Natural killer cell (primary cell): ENCODE results near the gene BICD1. TPM values are rescaled to one million over a fixed set of nuclear protein-coding genes. Genes with fewer than 3 reads are reported as not detected.
A peak's percentile ranks its signal among the peaks of the same experiment; 100 is the strongest.

Experiments used
- ATAC-seq, 3 donors: fragments of 150-1000 bp in 2 of 3; fragments of 200-7000 bp in 1 of 3; cut with Tn5 transposase; 1 replicate in 1 of 3; 2 replicates in 2 of 3; pipeline ENCODE4 v1.10.0; 2021; ENCODE audit warnings: mild to moderate bottlenecking in 2 of 3, moderate library complexity in 2 of 3
- DNase-seq, 2 donors: peaks; one replicate each; pipeline versions ENCODE4 v3.0.0 to v3.0.0-alpha.2; 2013 to 2021; ENCODE audit warnings: mixed read lengths in 1 of 2
- H3K27ac ChIP-seq: one replicate; pipeline ENCODE4 v1.5.1; 2013; ENCODE audit warnings: mild to moderate bottlenecking, low read length
- H3K27me3 ChIP-seq: one replicate; pipeline ENCODE4 v1.6.1; 2013; ENCODE audit warnings: low read length; ENCODE audit not compliant: control insufficient read depth, insufficient read depth
- H3K36me3 ChIP-seq: one replicate; pipeline ENCODE4 v1.6.1; 2013; ENCODE audit warnings: low read length; ENCODE audit not compliant: control insufficient read depth, insufficient read depth
- H3K4me1 ChIP-seq: one replicate; pipeline ENCODE4 v1.6.1; 2013; ENCODE audit warnings: low read length; ENCODE audit not compliant: control insufficient read depth, insufficient read depth
- H3K4me3 ChIP-seq: one replicate; pipeline ENCODE4 v1.5.1; 2013; ENCODE audit warnings: low read length
- H3K9me3 ChIP-seq: one replicate; pipeline ENCODE4 v1.6.1; 2013; ENCODE audit warnings: low read length; ENCODE audit not compliant: control insufficient read depth, insufficient read depth
- H3K27ac Mint-ChIP-seq, 2 donors: one replicate each; pipeline ENCODE4 v1.8.0; 2022; ENCODE audit warnings: mild to moderate bottlenecking in 2 of 2, mixed read lengths in 2 of 2, moderate library complexity in 1 of 2
- H3K27me3 Mint-ChIP-seq, 2 donors: one replicate each; pipeline ENCODE4 v1.8.0; 2022; ENCODE audit warnings: low read depth in 2 of 2, mixed read lengths in 2 of 2
- H3K36me3 Mint-ChIP-seq: one replicate; pipeline ENCODE4 v1.8.0; 2022; ENCODE audit warnings: mixed read lengths
- H3K4me1 Mint-ChIP-seq, 2 donors: one replicate each; pipeline ENCODE4 v1.8.0; 2022; ENCODE audit warnings: mixed read lengths in 2 of 2
- H3K4me3 Mint-ChIP-seq: one replicate; pipeline ENCODE4 v1.8.0; 2022; ENCODE audit warnings: mild to moderate bottlenecking, moderate library complexity, mixed read lengths
- H3K9me3 Mint-ChIP-seq, 2 donors: one replicate each; pipeline ENCODE4 v1.8.0; 2022; ENCODE audit warnings: mixed read lengths in 2 of 2
- CTCF ChIP-seq: fragments of 200-600 bp; IDR thresholded peaks from one replicate; pipeline ENCODE4 v1.8.0; 2022; ENCODE audit warnings: antibody characterized with exemption
- WGBS: methylation state at CpG from one replicate; pipeline ENCODE4 v1.1.7; 2013; ENCODE audit warnings: missing lambda C conversion rate; ENCODE audit not compliant: insufficient coverage; 5-methylcytosine and 5-hydroxymethylcytosine counted together
- intact Hi-C: fragments of 100-400 bp; cut with micrococcal nuclease; formaldehyde crosslinking; loops from one replicate; pipeline ENCODE4 v1.14.2; 2022
- total RNA-seq, 4 donors: library from RNA; stranded (reverse); fragments of 120-200 nt in 1 of 4; gene quantifications; one replicate each; pipeline versions ENCODE4 v1.2.3 to v1.2.4, GENCODE V29; 2013 to 2022

BICD1 gene
- total RNA-seq, 3 donors from 2014 or later (not counting 1 experiment from before 2014, with no cell fraction given), result 10.0 to 16.0 (median 15.5) TPM

- Mint-ChIP-seq H3K36me3 (no peaks in the 10 kb centered on the region), H3K9me3 (no peaks in the 10 kb centered on the region), H3K27me3 (peaks cover 6 to 7% of the 10 kb centered on the region in 2 donors), H3K4me3 (no peak overlapping the region), H3K4me1 (no peaks in the 10 kb centered on the region), H3K27ac (no peak overlapping the region)
- no peaks in the 10 kb centered on the region for H3K4me1 ChIP-seq
- no peaks in the 10 kb centered on the region for H3K9me3 ChIP-seq
- TF ChIP-seq CTCF, result no peak
- DNase-seq (no peak), ATAC-seq (no peak)
- intact Hi-C loops, result no loop called here
- no peak overlapping the region for H3K4me3 ChIP-seq
- H3K36me3 ChIP-seq, result no peaks in the 10 kb centered on the region
- no peak overlapping the region for H3K27ac ChIP-seq
- 76% methylated on average over 3 of the region's 8 CpGs for WGBS
- H3K27me3 ChIP-seq, result no peaks in the 10 kb centered on the region
These were observed 273.0 kb downstream of the BICD1 start for GRCh38 chr12:32379667-32380066.

DNA sequence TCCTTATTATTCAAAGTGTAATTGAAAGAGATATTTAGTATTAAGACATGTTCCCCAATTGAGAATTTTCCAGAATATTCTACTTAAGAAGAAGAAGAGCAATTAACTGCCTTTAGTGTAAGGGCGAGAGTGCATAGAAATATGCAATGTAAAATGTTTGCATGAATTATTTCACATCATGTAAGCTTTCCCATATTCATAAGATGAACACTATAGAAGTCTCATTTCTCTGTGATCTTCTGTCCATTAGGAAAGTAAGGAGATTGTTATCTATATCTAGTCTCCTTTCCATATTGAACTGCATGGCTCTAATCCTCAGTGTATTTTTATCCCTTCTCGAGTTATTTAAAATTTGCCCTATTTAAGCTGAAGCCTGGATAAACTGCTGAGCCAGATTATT lies 275.6 kb downstream of the BICD1 start:
- Mint-ChIP-seq H3K9me3 (no peaks in the 10 kb centered on the region), H3K4me1 (no peaks in the 10 kb centered on the region), H3K27me3 (peaks cover 6 to 7% of the 10 kb centered on the region in 2 donors), H3K27ac (no peak overlapping the region), H3K36me3 (no peaks in the 10 kb centered on the region), H3K4me3 (no peak overlapping the region)
- no peak for TF ChIP-seq CTCF
- no peak for DNase-seq
- H3K27me3 ChIP-seq, result no peaks in the 10 kb centered on the region
- intact Hi-C loops, result no loop called here
- no peaks in the 10 kb centered on the region for H3K4me1 ChIP-seq
- H3K36me3 ChIP-seq, result no peaks in the 10 kb centered on the region
- no peak for ATAC-seq
- no peak overlapping the region for H3K27ac ChIP-seq
- WGBS, result no CpG with 5 or more reads among the region's 2 CpGs
- H3K4me3 ChIP-seq, result no peak overlapping the region
- no peaks in the 10 kb centered on the region for H3K9me3 ChIP-seq

DNA sequence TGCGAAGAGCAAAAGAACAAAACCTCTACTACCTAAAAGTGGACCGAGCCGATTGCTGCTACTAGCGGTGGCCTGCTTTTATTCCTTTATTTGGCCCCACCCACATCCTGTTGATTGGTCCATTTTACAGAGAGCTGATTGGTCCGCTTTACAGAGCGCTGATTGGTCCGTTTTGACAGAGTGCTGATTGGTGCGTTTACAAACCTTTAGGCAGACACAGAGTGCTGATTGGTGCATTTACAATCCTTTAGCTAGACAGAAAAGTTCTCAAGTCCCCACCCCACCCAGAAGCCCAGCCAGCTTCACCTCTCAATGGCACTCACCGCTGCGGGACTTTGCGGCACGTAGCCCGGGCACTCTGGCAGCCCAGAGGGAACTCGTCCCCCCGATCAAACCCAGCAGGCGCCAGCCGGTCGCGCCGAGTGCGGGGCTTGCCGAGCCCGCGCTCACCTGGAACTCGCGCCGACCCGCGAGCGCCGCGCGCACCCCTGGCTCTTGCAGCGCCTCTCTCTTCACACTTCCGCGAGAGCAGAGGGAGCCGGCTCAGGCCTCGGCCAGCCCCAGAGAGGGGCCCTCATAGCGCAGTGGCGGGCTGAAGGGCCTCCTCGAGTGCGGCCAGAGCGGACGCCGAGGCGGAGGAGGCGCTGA lies 284.0 kb downstream of the BICD1 start:
- Histone ChIP-seq H3K36me3 (no peaks in the 10 kb centered on the region), H3K27ac (no peak overlapping the region), H3K27me3 (no peaks in the 10 kb centered on the region), H3K4me1 (no peaks in the 10 kb centered on the region), H3K4me3 (no peak overlapping the region), H3K9me3 (no peaks in the 10 kb centered on the region)
- intact Hi-C loops, result no loop called here
- H3K27me3 Mint-ChIP-seq, result peaks cover 0 to 8% of the 10 kb centered on the region in 2 donors
- no peak overlapping the region for H3K27ac Mint-ChIP-seq
- H3K4me3 Mint-ChIP-seq, result peak overlapping the region; percentile 69
- H3K9me3 Mint-ChIP-seq, result no peaks in the 10 kb centered on the region
- peak in 2 of 3 donors; percentile 49 to 77 for ATAC-seq
- 41% methylated on average over 47 of the region's 47 CpGs for WGBS
- no peak for TF ChIP-seq CTCF
- H3K36me3 Mint-ChIP-seq, result no peaks in the 10 kb centered on the region
- H3K4me1 Mint-ChIP-seq, result peaks cover 4 to 8% of the 10 kb centered on the region in 2 donors
- peak in 1 of 2 donors; percentile 24 for DNase-seq

GRCh38 chr12:32395026-32395425 lies 288.4 kb downstream of the BICD1 start:
- no peak for TF ChIP-seq CTCF
- intact Hi-C loops, result no loop called here

More at GRCh38 chr12:32395026-32395425, 288.4 kb downstream of the BICD1 start:
- DNase-seq, result no peak
- Mint-ChIP-seq H3K36me3 (no peaks in the 10 kb centered on the region), H3K4me1 (peaks cover 4 to 17% of the 10 kb centered on the region in 2 donors), H3K9me3 (no peaks in the 10 kb centered on the region), H3K4me3 (no peak overlapping the region), H3K27ac (no peak overlapping the region), H3K27me3 (peaks cover 8 to 12% of the 10 kb centered on the region in 2 donors)
- Histone ChIP-seq H3K4me3 (no peak overlapping the region), H3K9me3 (no peaks in the 10 kb centered on the region), H3K27me3 (peaks cover 8% of the 10 kb centered on the region), H3K27ac (no peak overlapping the region), H3K36me3 (no peaks in the 10 kb centered on the region), H3K4me1 (peaks cover 8% of the 10 kb centered on the region)
- no peak for ATAC-seq
